ENCODE results near the gene TP53I3.
A peak's percentile ranks its signal among the peaks of the same experiment; 100 is the strongest.

Gene TP53I3, protein sequence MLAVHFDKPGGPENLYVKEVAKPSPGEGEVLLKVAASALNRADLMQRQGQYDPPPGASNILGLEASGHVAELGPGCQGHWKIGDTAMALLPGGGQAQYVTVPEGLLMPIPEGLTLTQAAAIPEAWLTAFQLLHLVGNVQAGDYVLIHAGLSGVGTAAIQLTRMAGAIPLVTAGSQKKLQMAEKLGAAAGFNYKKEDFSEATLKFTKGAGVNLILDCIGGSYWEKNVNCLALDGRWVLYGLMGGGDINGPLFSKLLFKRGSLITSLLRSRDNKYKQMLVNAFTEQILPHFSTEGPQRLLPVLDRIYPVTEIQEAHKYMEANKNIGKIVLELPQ

DNA sequence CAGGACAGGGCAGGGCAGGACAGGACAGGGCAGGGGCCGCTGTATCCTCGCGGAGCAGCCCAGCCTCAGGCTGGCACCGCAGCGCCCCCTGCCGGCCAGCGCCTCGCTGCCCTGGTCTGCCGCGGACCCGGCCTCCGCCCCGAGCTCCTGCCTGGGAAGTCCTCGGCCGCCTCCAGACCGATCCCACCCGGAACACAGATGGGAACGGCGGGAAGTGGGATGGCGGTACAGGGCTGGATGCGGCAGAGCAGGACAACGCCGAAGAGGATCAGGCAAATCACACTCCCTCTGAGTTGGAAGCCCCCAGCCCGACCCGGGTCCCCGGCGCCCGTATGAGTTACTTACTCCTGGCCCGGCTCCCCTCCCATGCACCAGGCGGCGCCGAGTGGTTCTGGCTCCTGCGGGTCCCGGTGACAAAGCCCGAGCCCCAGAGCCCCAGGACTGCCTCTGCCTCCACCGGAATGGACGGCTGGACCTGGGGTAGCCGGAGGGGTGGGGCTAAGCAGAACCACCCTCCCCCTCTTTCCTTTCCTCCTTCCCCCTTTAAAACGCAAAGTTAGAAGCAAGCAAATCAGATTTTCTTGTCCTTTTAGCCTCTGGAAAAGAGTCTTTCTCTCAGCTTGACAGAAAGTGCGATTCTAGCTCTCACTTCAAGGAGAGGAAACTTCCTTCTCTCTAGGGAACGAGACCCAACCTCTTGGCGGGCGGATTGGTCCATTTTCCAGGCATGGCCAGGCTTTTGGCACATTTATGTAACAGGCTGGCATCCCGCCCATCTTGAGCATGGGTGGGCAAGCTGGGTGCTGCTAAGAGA, at the start of gene TP53I3:
TSS of gene TP53I3 (minus strand) at position 449 of the 814 bp plus-strand sequence. CDS start 508 bp downstream, outside the sequence.
- TF ChIP-seq EZH2 (IDR thresholded peaks at IDR 0.05) (no peak), POLR2AphosphoS5 (IDR thresholded peaks at IDR 0.05; ENCODE audit: borderline replicate concordance, low read depth, low read length) (0 out of 2 replicates have a peak, but pooled peaks have one; percentile 15), FOXP2 (optimal IDR thresholded peaks at IDR 0.05; ENCODE audit: control extremely low read depth, extremely low read length, insufficient read depth) (no peak)
- H3K27ac ChIP-seq: no peak within 1 kb of the TSS
- H3K9me3 ChIP-seq (ENCODE audit: low read depth, low read length): no peaks in the 10 kb centered on the region
- DNase-seq (ENCODE audit: low read depth, low spot score): no peak
- peak within 1 kb of the TSS; percentile 80 for H3K4me3 ChIP-seq
- H3K36me3 ChIP-seq (ENCODE audit: insufficient read depth, low read length): no peaks in the 10 kb centered on the region
- H3K9ac ChIP-seq (ENCODE audit: insufficient read length): peak within 1 kb of the TSS; percentile 84

DNA sequence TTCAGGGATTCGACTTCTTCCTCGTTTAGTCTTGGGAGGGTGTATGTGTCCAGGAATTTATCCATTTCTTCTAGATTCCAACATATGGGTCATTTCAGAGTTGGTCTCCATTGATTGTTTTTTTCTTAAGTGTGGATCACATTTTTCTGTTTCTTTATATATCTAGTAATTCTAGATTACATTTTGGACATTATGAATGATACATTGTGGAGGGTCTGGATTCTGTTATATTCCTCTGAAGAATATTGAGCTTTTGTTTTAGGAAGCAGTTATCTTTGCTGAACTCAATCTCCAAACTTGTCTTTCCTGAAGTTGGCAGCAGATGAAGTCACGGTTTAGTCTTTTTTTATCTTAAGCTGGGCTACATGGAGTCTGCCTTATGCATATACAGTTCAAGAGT, 47.9 kb upstream of the TP53I3 start:
- H3K27ac ChIP-seq: no peak overlapping the region
- no peaks in the 10 kb centered on the region for H3K9me3 ChIP-seq (ENCODE audit: low read depth, low read length)
- H3K36me3 ChIP-seq (ENCODE audit: insufficient read depth, low read length): no peaks in the 10 kb centered on the region
- no peak for TF ChIP-seq POLR2AphosphoS5 (IDR thresholded peaks at IDR 0.05; ENCODE audit: borderline replicate concordance, low read depth, low read length)
- no peak for TF ChIP-seq FOXP2 (optimal IDR thresholded peaks at IDR 0.05; ENCODE audit: control extremely low read depth, extremely low read length, insufficient read depth)
- TF ChIP-seq EZH2 (IDR thresholded peaks at IDR 0.05): no peak
- no peak for DNase-seq (ENCODE audit: low read depth, low spot score)
- no peak overlapping the region for H3K9ac ChIP-seq (ENCODE audit: insufficient read length)
- no peak overlapping the region for H3K4me3 ChIP-seq

DNA sequence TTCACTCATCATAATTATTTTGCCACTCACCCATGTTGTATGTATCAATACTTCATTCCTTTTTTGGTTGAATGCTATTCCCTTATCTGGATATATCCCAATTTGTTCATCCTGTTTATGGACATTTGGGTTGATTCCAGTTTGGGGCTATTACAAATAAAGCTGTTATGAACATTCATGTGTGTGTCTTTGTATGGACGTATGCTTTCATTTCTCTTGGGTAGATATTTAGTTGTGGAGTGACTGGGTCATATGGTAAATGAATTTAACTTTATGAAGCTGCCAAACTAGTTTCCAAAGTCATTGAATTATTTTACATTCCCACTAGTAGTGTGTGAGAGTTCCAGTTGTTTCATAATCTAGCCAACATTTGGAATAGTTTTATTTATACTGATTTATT, 41.3 kb upstream of the TP53I3 start:
- Histone ChIP-seq H3K27ac (no peak overlapping the region), H3K9me3 (ENCODE audit: low read depth, low read length) (no peaks in the 10 kb centered on the region), H3K36me3 (ENCODE audit: insufficient read depth, low read length) (no peaks in the 10 kb centered on the region), H3K9ac (ENCODE audit: insufficient read length) (no peak overlapping the region), H3K4me3 (no peak overlapping the region)
- no peak for TF ChIP-seq EZH2 (IDR thresholded peaks at IDR 0.05)
- no peak for TF ChIP-seq POLR2AphosphoS5 (IDR thresholded peaks at IDR 0.05; ENCODE audit: borderline replicate concordance, low read depth, low read length)
- no peak for TF ChIP-seq FOXP2 (optimal IDR thresholded peaks at IDR 0.05; ENCODE audit: control extremely low read depth, extremely low read length, insufficient read depth)
- DNase-seq (ENCODE audit: low read depth, low spot score): no peak

DNA sequence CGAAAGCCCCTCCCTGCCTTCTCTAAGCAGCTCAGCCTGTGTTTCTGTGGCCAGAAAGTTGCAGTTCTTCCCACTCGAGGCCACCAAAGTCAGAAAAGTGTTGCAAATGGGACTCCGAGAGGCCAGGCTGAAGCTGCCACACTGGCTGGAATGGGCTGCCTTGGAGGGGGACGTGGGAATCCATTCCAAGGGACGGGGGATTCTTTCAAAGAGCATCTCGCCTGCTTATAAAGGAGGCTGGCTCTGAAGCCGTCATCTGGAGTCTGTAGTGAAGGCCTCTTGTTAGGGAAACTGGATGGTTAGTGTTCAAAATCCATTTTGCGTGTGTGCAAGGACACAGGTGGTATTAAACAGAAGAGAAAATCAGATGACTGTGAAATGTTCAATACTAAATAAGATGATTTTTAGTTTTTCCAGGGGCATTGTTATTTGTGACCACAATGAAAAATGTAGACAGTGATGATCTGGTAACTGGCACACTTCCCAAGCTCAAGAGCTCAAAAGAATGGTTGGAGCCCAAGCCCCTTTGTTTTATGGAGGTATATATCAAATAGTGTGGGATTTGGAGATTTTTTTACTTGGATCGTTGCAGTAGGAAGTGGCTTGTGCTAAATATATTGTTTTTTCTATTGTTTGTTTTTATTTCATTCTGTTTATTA, 39.4 kb upstream of the TP53I3 start:
- H3K9ac ChIP-seq (ENCODE audit: insufficient read length): peak overlapping the region; percentile 79
- H3K9me3 ChIP-seq (ENCODE audit: low read depth, low read length): no peaks in the 10 kb centered on the region
- DNase-seq (ENCODE audit: low read depth, low spot score): no peak
- H3K4me3 ChIP-seq: peak overlapping the region; percentile 80
- H3K27ac ChIP-seq: peak overlapping the region; percentile 17; the same call in 1 of the 2 replicates
- no peaks in the 10 kb centered on the region for H3K36me3 ChIP-seq (ENCODE audit: insufficient read depth, low read length)
- no peak for TF ChIP-seq EZH2 (IDR thresholded peaks at IDR 0.05)
- no peak for TF ChIP-seq FOXP2 (optimal IDR thresholded peaks at IDR 0.05; ENCODE audit: control extremely low read depth, extremely low read length, insufficient read depth)
- no peak for TF ChIP-seq POLR2AphosphoS5 (IDR thresholded peaks at IDR 0.05; ENCODE audit: borderline replicate concordance, low read depth, low read length)

DNA sequence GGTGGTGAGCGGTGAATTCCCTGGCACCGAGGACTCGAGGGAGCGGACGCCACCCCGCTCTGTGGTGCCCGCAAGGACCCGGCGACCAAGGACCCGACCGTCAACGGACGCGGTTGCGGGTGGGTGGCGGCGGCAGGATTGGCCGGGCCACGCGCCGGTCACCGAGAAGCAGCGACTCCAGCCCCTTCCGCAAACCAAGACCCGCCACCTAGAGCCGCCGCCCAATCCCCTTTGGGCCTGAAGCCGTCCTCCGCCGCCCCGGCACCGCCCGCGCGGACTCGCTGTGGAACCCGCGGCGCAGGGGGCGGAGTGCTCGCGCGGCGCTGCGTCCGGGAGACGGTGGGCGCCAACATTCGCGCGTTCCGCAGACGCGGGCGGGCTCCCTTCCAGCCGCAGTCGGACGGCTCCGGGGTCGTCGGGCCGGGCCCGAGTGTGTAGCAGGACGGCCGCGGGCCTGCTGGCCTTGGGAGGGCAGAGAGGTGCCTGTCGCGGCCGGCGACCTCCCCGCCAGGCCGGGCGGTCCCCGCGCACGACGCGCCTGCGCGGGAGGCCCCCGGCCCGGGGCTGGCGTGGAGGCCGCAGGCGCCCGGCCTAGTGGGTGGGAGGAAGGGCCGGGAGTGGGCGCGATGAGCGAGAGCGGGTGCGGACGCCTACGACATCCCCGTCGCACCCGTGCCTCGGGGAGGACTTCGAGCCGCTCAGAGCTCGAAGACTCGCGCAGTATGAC, 38.7 kb upstream of the TP53I3 start, which contains the start of the genes FAM228B and PFN4:
TSS of gene FAM228B (plus strand) at position 275 of the 727 bp plus-strand sequence. CDS start 893 bp downstream, outside the sequence.
TSS of gene PFN4 (minus strand) at position 140 of the 727 bp plus-strand sequence. CDS start 799 bp downstream, outside the sequence.
- Histone ChIP-seq H3K27ac (peak within 1 kb of the TSS; percentile 17; the same call in 1 of the 2 replicates), H3K4me3 (peak within 1 kb of the TSS; percentile 80), H3K9me3 (ENCODE audit: low read depth, low read length) (no peaks in the 10 kb centered on the region), H3K9ac (ENCODE audit: insufficient read length) (peak within 1 kb of the TSS; percentile 79), H3K36me3 (ENCODE audit: insufficient read depth, low read length) (no peaks in the 10 kb centered on the region)
- no peak for DNase-seq (ENCODE audit: low read depth, low spot score)
- TF ChIP-seq FOXP2 (optimal IDR thresholded peaks at IDR 0.05; ENCODE audit: control extremely low read depth, extremely low read length, insufficient read depth) (no peak), EZH2 (IDR thresholded peaks at IDR 0.05) (no peak), POLR2AphosphoS5 (IDR thresholded peaks at IDR 0.05; ENCODE audit: borderline replicate concordance, low read depth, low read length) (peak; percentile 54)

DNA sequence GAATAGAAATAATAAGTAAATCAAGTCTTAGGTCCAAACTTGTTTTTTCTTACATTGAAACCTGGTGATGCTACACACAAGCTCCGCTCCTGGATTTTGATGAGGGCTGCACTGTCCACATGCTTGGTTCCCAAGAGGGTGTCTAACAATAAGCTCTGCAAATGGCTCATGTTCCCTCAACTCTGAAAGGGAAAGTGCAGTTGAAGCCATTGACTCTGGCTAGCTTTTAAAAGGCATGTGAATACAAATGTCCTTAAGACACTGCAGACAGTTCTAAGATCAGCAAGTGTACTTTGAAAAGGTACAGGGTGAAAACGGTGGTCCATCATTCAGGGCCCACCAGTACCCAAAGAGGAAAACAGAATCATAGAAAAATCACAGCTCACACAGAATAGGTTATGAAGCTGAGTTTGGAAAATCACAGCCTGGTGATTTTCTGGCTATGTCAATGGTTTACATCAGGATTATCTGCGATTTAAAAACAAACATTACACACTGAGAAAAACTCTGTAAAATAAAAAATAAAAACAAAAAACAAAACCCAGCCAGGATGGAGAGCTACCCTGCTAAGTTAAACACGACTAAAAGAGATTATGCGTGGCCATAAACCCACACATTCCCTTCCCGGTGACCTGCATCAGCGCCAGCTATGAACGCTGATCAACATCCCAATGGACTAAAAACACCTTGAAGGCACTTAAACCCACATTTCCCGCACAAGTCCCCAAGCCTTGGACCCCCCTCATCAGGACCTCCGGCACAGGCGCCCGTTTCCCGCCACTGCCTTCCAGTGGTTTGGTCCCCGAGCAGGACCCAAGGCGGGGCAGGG, 37.9 kb upstream of the TP53I3 start:
- Histone ChIP-seq H3K4me3 (peak overlapping the region; percentile 80), H3K9me3 (ENCODE audit: low read depth, low read length) (no peaks in the 10 kb centered on the region), H3K9ac (ENCODE audit: insufficient read length) (peak overlapping the region; percentile 79), H3K36me3 (ENCODE audit: insufficient read depth, low read length) (no peaks in the 10 kb centered on the region), H3K27ac (no peak overlapping the region)
- no peak for DNase-seq (ENCODE audit: low read depth, low spot score)
- TF ChIP-seq FOXP2 (optimal IDR thresholded peaks at IDR 0.05; ENCODE audit: control extremely low read depth, extremely low read length, insufficient read depth) (no peak), EZH2 (IDR thresholded peaks at IDR 0.05) (no peak), POLR2AphosphoS5 (IDR thresholded peaks at IDR 0.05; ENCODE audit: borderline replicate concordance, low read depth, low read length) (no peak)

DNA sequence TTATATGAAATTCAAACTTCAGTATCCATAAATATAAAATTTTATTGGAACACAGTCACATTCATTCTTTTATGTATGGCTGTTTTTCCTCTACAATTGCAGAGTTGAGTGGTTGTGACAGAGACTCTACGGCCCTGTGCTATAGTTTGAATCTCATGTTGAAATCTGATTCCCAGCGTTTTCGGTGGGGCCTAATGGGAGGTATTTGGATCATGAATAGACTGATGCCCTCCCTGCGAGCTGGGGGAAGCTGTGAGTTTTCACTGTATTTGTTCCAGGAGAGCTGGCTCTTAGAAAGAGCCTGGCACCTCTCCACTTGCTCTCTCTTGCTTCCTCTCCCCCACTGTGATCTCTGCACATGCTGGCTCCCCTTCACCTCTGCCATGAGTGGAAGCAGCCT, 36.8 kb upstream of the TP53I3 start:
- no peak for DNase-seq (ENCODE audit: low read depth, low spot score)
- no peaks in the 10 kb centered on the region for H3K36me3 ChIP-seq (ENCODE audit: insufficient read depth, low read length)
- no peaks in the 10 kb centered on the region for H3K9me3 ChIP-seq (ENCODE audit: low read depth, low read length)
- no peak overlapping the region for H3K4me3 ChIP-seq
- no peak overlapping the region for H3K27ac ChIP-seq
- H3K9ac ChIP-seq (ENCODE audit: insufficient read length): no peak overlapping the region
- TF ChIP-seq EZH2 (IDR thresholded peaks at IDR 0.05): no peak
- no peak for TF ChIP-seq FOXP2 (optimal IDR thresholded peaks at IDR 0.05; ENCODE audit: control extremely low read depth, extremely low read length, insufficient read depth)
- TF ChIP-seq POLR2AphosphoS5 (IDR thresholded peaks at IDR 0.05; ENCODE audit: borderline replicate concordance, low read depth, low read length): no peak

Data from SK-N-MC (cell line).